Muscle of back (tissue), 13 donors: ENCODE measurements around the gene LPCAT2. TPM values are rescaled to one million over a fixed set of nuclear protein-coding genes. Genes with fewer than 3 reads are reported as not detected.
A peak's percentile ranks its signal among the peaks of the same experiment; 100 is the strongest.

Experiments used
- DNase-seq, 3 donors: peaks; one replicate each; pipeline versions ENCODE4 v3.0.0 to v3.0.0-alpha.2; 2013
- long read RNA-seq, 9 donors: transcript quantifications; one replicate each; lab custom pipeline, GENCODE V29; 2026
- polyA plus RNA-seq, 10 donors: library from polyadenylated mRNA; unstranded; fragments of 120-200 nt; gene quantifications; one replicate each; pipeline ENCODE4 v1.2.1, GENCODE V29; 2013; ENCODE audit not compliant: insufficient read length in 10 of 10

Gene LPCAT2, protein sequence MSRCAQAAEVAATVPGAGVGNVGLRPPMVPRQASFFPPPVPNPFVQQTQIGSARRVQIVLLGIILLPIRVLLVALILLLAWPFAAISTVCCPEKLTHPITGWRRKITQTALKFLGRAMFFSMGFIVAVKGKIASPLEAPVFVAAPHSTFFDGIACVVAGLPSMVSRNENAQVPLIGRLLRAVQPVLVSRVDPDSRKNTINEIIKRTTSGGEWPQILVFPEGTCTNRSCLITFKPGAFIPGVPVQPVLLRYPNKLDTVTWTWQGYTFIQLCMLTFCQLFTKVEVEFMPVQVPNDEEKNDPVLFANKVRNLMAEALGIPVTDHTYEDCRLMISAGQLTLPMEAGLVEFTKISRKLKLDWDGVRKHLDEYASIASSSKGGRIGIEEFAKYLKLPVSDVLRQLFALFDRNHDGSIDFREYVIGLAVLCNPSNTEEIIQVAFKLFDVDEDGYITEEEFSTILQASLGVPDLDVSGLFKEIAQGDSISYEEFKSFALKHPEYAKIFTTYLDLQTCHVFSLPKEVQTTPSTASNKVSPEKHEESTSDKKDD
- polyA plus RNA-seq, result 10 to 100 TPM; 12.3 to 26.8 (median 18.4) TPM
- long read RNA-seq, donor 1, full-length matches to known transcripts, result 3 of 3 reads
- long read RNA-seq, donor 1, partial matches to known transcripts, result 0 of 3 reads
- long read RNA-seq, donor 1, other reads (novel, unspliced or antisense), result 0 of 3 reads
- long read RNA-seq, donor 2, full-length matches to known transcripts, result 3 of 3 reads
- long read RNA-seq, donor 2, partial matches to known transcripts, result 0 of 3 reads
- long read RNA-seq, donor 2, other reads (novel, unspliced or antisense), result 0 of 3 reads
- long read RNA-seq, donor 3, result 0 reads
- long read RNA-seq, donor 4, full-length matches to known transcripts, result 3 of 3 reads
- long read RNA-seq, donor 4, partial matches to known transcripts, result 0 of 3 reads
- long read RNA-seq, donor 4, other reads (novel, unspliced or antisense), result 0 of 3 reads
- long read RNA-seq, donor 5, full-length matches to known transcripts, result 5 of 5 reads
- long read RNA-seq, donor 5, partial matches to known transcripts, result 0 of 5 reads
- long read RNA-seq, donor 5, other reads (novel, unspliced or antisense), result 0 of 5 reads
- long read RNA-seq, donor 6, full-length matches to known transcripts, result 5 of 5 reads
- long read RNA-seq, donor 6, partial matches to known transcripts, result 0 of 5 reads
- long read RNA-seq, donor 6, other reads (novel, unspliced or antisense), result 0 of 5 reads
- long read RNA-seq, donor 7, partial matches to known transcripts, result 0 of 2 reads
- long read RNA-seq, donor 7, other reads (novel, unspliced or antisense), result 0 of 2 reads
- long read RNA-seq, donor 8, full-length matches to known transcripts, result 4 of 4 reads
- long read RNA-seq, donor 8, partial matches to known transcripts, result 0 of 4 reads
- long read RNA-seq, donor 8, other reads (novel, unspliced or antisense), result 0 of 4 reads
- long read RNA-seq, donor 9, partial matches to known transcripts, result 0 of 1 reads
- long read RNA-seq, donor 9, other reads (novel, unspliced or antisense), result 0 of 1 reads

DNA sequence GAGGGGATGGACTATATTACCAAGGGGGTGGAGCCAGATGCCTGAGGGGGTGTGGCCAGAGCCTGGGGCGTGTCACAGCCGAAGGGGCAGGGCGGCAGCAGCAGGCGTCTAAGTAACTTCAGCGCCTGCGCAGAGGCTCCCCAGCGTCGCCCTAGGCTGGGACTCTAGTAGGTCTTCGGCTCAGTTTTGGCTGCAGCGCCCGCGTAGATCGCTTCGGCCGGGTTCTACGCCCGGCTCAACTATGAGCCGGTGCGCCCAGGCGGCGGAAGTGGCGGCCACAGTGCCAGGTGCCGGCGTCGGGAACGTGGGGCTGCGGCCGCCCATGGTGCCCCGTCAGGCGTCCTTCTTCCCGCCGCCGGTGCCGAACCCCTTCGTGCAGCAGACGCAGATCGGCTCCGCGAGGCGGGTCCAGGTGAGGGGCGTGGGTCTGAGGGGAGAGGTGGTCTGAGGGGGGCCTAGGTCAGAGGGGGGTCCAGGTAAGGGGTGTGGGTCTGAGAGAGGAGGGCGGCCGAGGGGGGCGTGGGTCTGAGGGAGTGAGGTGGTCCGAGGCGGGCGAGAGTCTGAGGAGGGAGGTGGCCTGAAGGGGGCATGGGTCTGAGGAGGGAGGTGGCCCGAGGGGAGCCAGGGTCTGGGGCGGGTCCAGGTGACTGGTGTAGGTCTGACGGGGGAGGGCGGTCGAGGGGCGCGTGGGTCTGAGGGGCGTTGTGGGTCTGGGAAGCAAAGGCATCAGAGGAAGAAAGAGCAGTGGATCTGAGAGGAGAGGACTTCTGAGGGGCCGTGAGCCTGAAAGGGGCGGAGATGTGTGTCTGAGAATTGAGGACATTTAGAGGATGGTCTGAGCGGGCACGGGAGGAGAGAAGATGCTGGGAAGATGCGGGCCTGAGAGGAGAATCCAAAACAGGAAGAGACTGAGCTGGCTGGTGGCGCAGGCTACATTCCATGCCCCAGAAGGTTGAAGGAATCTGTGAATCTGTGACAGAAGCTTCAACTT lies at the start of gene LPCAT2:
Gene LPCAT2 (plus strand): TSS at position 132 of the 991 bp plus-strand sequence. CDS start 110 bp downstream, at position 242.
- DNase-seq, result peak; percentile 83 to 95 (median 90)

DNA sequence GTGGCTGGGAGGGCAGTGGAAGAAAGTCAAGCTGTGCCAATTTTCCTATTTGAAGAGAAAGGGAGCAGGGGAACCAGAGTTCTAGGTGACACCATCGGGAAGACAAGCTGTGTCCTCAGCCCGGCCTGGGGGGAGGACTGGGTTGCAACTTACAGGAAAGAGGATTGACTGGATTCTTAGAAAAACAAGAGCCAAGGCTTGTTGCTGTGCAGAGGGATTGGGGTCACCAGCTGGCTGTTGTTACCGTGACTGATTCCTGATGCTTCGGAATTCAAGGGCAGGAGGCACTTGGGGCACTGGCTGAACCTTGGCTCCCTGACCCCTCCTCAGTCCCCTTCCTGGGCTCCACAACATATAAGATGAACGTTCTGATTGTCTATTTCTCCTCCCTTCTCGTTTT lies 46.6 kb upstream of the LPCAT2 start:
- no peak for DNase-seq

DNA sequence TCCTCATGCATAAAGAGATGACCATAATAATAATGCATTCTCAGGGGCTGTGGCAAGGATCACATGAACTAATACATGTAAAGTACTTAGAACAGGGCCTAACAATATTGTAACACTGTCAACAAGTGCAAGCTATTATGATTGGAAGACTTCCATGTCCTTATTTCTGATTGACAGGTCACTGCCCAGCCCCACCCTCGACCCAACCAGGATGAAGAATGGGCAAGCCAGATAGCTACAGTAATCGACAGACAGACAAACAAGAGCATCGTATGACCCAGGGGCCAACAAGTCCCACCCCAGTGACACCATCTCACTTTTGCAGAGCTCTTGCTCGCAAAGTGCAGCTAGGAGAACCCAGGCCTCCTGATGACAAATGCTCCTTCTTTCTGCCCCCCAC lies 44.5 kb upstream of the LPCAT2 start:
- DNase-seq, result no peak

DNA sequence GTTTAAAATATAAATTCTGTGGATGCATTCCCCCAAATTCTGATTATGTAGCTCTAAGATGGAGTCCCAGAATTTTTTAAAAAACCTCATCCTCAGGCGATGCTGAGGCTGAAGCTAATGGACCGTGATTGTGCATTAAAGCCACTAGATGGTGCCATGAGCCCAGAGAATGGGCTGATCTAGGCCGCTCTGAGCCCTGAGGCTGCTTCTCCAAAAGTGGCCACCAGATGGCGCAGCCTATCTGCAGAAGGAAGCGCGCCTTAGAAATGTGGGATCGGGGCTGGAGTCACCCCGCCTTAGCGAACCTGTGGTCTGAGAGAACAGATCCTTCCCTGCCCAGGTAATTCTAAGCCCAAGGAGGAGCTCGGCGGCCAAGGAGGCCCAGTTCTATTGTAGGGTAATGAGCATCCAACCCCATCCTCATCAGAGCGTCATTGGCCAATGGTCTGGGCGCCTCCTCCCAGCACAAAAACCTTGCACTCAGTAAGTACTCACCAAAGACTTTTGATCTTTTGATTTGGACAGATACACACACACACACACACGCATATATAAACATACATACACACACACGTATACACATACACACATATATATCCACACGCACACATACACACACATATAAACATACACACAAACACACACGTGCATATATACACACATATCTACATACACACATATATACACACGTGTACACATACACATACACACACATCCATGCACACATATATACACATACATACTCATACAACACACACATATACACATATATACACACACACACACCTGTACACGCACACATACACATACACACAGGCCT lies 43.6 kb upstream of the LPCAT2 start:
- DNase-seq, result peak; percentile 84 to 94 (median 92)

DNA sequence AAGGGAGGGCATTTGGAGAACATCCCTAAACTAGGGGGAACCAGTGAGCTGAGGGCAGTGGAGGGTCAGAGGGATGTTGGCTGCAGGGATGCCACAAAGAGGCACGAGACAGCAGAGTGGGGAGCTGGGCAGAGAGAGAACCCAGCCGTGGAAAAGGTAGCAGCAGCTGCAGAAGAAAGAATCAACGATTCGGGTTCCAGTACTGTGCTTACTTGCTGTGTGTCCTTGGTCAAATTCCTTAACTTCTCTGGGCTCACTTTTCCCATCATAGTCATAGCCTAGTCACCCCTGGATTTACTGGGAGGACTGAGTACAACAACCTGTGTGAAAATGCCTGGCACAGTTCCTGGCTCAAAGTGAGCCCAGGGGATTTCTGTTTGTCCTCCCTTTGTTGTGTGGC lies 42.7 kb upstream of the LPCAT2 start:
- DNase-seq, result no peak

DNA sequence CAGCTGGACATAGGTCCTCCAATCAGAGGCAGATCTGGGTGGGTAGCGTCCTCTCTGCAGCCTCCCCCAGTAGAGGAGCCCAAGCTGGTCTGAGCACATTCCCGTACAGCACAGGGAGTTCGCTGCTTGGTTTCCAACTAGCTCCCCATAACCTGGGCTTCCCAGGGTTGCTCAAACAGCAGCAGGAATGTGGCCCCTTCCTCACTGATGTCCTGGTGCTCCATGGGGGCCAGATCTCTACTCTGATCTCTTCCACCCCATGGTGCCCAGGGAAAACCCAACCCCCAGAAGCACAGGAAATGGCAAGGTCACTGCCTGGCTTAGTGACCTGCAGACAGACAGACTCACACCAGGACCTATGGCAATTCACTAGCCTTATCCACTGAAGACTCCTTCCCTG lies 41.0 kb upstream of the LPCAT2 start:
- no peak for DNase-seq

DNA sequence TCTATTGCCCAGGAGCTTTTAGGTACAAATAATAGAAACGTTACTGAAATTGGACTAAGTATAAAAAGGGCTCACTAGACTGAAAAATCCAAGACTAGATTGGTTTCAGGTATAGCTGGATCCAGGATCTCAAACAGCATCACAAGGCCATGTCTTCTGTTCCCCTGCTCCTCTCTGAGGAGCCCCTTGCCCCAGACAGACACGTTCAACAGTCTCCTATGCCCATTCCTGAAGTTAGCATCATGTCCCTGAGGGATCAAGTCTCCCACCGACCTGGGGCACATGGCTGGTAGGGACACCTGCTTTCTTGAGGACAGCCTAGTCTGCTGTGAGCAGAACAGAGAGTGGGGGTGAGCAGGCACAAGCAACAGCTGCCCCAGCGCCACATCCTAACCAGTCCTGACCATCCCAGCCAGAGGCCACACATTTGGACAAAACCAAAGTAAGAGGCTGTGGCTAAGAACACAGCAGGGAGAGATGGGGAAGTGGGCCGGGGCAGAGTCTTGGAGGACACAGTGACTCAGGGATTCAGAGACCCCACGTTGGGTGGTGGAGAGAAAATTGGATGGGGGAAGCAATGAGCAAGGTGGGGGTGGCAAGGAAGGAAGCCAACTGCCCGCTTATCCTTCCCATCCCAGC lies 40.4 kb upstream of the LPCAT2 start:
- DNase-seq, result no peak

DNA sequence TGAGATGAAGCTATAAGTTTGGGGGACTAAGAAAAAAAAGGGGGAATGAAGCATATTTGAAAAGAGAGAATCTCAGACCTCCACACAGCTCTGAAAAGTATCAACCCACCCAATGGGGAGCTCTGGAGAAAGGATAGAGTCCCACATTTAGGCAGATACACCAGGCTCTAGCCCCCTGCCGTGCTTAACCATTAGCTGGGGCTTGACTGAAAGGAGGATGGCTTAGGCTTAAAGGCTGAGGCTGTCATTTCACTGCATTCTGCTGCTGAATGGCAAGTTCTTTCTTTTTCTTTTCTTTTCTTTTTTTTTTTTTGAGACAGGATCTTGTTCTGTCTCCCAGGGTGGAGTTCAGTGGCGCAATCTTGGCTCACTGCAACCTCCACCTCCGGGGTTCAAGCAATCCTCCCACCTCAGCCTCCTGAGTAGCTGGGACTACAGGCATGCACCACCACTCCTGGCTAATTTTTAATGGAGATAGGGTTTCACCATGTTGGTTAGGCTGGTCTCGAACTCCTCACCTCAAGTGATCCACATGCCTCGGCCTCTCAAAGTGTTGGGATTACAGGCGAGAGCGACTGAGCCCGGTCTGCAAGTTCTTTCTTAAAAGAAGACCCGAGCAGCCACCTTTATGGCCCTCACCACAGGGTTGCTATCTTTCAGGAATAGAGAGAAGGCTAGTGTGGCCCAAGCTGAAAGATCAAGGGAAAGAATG lies 38.9 kb upstream of the LPCAT2 start:
- no peak for DNase-seq

DNA sequence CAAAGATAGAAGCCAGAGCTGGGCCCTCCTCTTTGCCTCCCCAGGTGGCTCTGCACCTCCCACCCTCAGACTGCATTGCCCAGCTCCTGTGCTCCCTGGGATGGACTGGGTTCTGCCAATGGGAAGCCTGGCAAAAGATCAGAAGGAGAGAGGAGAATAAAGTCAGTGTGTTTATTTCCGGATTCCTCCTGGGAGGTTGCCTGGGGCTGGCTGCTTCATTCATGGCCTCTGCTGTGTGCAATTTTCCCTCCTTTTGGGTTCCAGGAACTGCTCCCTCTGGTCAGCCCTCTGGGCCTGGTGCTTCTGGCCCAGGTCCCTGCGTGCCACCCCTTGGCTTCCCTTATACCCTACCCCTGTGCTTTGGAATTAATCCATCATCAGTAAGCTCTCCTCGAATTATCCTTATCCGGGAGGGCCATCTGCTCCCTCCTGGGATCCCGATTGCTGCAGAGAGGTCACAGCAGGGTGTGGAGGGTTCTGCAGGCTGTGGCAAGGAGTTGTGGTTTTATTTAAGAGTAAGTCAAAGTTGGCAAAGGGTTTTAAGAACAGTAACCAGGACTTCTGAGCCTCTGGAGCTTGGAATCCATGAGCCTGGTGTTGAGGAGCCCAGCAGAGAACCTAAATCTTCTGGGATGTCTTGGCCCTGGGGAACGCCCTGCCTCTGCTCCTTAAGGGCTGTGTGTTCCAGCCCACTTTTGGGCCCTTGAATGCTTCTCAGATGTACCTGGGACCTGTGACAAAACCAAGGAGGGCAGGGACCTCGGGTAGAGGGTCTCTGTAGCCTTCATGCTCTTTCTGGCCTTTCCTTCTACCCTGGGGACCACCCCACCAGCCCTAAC lies 38.1 kb upstream of the LPCAT2 start:
- peak in 1 of 3 donors; percentile 59 for DNase-seq

DNA sequence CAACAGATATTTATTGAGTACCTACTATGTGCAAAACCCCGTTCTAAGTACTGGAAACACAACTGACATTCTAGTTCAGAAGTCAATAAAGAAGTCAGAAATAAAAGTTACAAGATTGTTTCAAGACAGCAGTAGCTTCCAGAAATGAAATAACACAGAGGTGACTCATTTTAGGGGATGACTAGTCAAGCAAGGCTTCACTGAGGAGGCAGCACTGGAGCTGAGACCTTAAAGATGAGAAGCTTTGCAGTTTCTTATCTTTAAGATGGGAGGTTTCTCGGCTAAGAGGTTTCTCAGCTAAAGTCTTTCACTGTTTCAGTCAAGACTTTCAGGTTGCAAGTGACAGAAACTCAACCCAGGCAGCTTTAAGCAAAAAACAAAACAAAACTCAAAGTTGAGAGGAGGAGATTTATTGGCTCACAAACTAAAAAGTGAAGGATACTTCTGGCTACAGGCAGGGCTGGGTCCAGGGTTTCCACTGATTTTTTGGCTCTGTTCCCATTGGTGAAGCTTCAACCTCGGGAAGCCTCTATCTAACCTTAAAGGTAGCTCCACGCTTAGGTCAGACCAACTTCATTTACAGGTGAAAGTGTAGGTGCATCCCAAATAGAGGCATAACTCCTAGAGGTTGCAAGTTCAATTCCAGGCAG lies 37.3 kb upstream of the LPCAT2 start:
- peak in 1 of 3 donors; percentile 76 for DNase-seq

DNA sequence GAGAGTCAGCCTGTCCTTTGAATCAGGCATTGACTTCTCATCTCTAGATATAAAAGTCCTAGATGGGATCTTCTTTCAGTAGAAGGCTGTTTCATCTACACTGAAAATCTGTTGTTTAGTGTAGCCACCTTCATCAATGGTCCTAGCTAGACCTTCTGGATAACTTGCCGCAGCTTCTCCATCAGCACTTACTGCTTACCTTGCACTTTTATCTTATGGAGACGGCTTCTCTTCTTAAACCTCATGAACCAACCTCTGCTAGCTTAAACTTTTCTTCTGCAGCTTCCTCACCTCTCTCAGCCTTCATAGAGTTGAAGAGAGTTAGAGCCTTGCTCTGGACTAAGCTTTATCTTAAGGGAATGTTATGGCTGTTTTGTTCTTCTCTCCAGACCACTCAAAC lies 35.3 kb upstream of the LPCAT2 start:
- no peak for DNase-seq

DNA sequence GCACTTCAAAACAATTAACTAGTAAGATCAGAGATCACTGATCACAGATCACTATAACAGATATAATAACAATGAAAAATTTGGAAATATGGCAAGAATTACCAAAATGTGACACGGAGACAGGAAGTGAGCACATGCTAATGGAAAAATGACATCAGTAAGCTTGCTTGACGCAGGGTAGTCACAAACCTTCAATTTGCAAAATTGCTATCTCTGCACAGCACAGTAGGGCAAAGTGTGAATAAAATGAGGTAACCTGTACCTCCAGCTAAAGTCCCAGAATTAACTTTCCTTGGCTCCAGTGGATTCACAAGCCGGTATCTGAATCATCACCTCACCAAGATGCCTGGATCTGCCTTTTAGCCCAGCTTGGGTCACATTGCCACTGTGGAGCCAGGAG lies 34.1 kb upstream of the LPCAT2 start:
- DNase-seq, result no peak

DNA sequence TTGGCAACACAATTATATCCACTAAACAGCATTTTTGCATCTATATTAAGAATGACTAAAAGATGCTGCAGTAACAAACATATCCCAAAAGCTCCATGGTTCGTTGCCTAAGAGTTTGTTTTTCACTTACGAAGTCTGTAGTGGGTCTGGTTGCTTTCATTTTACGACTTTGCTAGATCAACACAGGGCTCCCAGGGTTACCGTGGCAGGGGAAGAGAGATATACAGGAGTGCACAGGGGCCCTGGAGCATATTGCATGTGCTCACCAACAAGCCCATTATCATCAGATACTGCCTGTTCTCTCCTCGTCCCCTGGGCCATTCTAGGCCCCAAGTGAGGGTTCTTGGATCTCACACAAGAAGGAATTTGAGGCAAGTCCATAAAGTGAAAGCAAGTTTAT lies 33.0 kb upstream of the LPCAT2 start:
- DNase-seq, result peak in 1 of 3 donors; percentile 79

DNA sequence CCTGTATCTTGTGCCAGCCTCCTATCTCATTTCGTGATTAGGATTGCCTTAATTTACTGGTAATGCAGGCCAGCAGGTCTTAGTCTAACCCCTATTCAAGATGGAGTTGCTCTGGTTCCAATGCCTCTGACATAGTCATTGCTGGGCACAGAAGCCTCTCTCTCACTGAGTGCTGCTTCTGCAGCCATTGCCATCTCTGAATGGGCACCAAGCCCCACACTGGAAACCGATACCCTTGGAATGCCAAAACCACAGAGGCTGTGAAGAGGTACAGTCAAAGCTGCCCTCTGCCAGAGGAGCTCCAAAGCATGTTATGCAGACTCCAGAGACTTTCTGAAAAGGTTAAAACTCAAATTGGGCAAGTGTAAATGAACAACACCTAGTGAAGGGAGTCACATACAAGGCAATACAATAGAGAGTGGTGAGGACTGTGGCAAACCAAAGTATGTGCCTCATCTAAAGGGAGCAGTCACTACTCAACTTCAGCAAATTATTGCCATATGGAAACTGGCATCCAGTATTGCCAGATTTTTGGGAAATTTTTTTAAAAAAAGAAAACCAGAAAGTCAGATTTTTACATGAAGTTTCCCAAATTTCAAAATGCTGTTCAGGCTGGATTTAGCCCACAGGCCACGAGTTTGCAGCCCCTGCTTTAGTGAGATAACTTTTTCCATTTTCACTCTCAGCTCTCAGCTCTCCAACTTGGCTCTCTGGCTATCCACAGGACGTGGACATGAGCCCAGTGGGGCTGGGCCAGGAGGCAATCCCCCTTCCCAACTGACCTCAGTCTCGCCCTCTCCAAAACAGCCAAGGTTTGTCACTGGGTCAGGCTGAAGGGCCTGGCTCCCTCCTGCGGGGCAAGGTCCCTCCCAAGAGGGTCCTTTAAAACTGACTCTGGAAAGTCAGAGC lies 32.0 kb upstream of the LPCAT2 start:
- peak; percentile 77 to 93 (median 89) for DNase-seq

DNA sequence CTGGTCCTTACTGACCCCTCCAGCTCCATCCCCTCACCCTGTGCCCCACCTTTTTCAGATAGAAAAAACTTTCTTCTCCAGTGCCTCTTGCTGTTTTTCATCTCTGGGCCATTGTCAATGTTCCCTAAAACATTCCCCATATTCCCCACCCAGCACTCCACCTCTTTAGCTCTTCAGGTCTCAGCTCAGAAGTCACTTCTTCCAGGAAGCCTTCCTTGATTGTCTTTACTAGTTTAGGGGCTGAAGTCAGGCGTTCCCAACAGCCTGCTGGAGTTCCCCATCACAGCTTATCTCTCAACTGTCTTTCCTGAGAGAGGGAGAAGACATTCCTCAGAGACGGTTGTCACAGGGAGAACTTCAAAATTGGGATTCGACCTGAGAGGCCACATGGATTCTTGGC lies 31.1 kb upstream of the LPCAT2 start:
- no peak for DNase-seq
